H1 (cell line): ENCODE data around the gene FAM221B. TPM values are rescaled to one million over a fixed set of nuclear protein-coding genes. Genes with fewer than 3 reads are reported as not detected.

Experiments
- CBX8 ChIP-seq: fragments of 300-800, 300-1000 bp; sonication (generic); IDR thresholded peaks from 2 replicates; pipeline ENCODE4 v1.7.1; 2016; ENCODE audit warnings: low read depth, low read length, borderline replicate concordance
- polyA plus RNA-seq, 7 experiments: library from polyadenylated mRNA; depleted of rRNA in 3 of 7; stranded (reverse) in 5 of 7; unstranded in 2 of 7; fragments of >200 nt in 5 of 7; fragments of 200-250 nt in 2 of 7; gene quantifications; 1 replicate in 5 of 7; 2 replicates in 1 of 7; 4 replicates in 1 of 7; pipeline versions ENCODE4 v1.2.1 to v1.2.3, GENCODE V29; 2011 to 2013; ENCODE audit warnings: missing spikeins in 2 of 7, mixed read lengths in 2 of 7
- total RNA-seq: library from RNA; stranded (reverse); fragmentation: NEBNext Ultra II Directional; extraction: Animal tissue kit (Norgen Biotek cat#: 25700); gene quantifications from 2 replicates; pipeline ENCODE4 v1.2.1, GENCODE V29; 2021

FAM221B gene
- total and polyA plus RNA-seq, 2 of the 8 experiments (the other 6 are each of a cell fraction or from before 2014, with no cell fraction given): not detected

DNA sequence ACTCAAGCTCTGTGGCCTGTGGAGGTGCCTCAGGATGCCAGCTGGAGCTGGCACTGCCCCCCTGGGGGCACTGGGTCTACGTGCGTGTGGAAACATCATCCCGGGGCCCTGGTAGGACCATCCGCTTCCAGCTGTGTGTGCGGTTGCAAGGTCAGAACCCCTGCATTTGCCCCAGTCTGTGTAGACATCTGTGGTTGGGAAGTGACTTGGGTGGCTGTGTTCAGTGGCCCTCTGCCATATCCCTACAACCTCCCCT, 13.0 kb upstream of the FAM221B start (continued):
- no peak for TF ChIP-seq CBX8
- TF ChIP-seq, all 59 proteins: peak for 0
